ENCODE measurements around the gene PRAMEF15. TPM values are rescaled to one million over a fixed set of nuclear protein-coding genes. Genes with fewer than 3 reads are reported as not detected.
"Not testable (repeated sequence)": the region's sequence is repeated elsewhere in the genome, so short reads cannot be mapped to it uniquely, and the experiment has no call there.

Gene PRAMEF15
- total RNA-seq, 1 donor from 2014 or later: not detected

DNA sequence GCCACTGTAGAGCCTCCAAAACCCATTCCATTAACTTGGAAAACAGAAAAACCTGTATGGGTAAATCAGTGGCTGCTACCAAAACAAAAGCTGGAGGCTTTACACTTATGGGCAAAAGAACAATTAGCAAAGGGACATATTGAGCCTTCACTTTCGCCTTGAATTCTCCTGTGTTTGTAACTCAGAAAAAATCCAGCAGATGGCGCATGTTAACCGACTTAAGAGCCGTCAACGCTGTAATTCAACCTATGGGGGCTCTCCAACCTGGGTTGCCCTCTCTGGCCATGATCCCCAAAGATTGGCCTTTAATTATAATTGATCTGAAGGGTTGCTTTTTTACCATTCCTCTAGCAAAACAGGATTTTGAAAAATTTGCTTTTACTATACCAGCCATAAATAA, 41.4 kb downstream of the PRAMEF15 start:
- not testable (repeated sequence) for H3K27ac Mint-ChIP-seq; H3K4me3 Mint-ChIP-seq (ENCODE audit: low read depth); H3K36me3 Mint-ChIP-seq (ENCODE audit: insufficient read depth); H3K4me1 Mint-ChIP-seq (ENCODE audit: low read depth); H3K27me3 Mint-ChIP-seq; H3K9me3 Mint-ChIP-seq (ENCODE audit: low read depth)
- DNase-seq (ENCODE audit: low spot score, unreplicated experiment): peak; percentile 13
- peak; percentile 62 for TF ChIP-seq CTCF (IDR thresholded peaks at IDR 0.05; ENCODE audit: unreplicated experiment)

GRCh38 chr1:13362364-13362763, 47.0 kb downstream of the PRAMEF15 start:
- not testable (repeated sequence) for H3K4me3 Mint-ChIP-seq (ENCODE audit: low read depth); H3K36me3 Mint-ChIP-seq (ENCODE audit: insufficient read depth); H3K4me1 Mint-ChIP-seq (ENCODE audit: low read depth); H3K27me3 Mint-ChIP-seq; H3K27ac Mint-ChIP-seq; DNase-seq (ENCODE audit: low spot score, unreplicated experiment)
- H3K9me3 Mint-ChIP-seq (ENCODE audit: low read depth): peaks cover 11% of the 10 kb centered on the region

GRCh38 chr1:13364928-13365327, 49.5 kb downstream of the PRAMEF15 start:
- not testable (repeated sequence) for H3K36me3 Mint-ChIP-seq (ENCODE audit: insufficient read depth); H3K27me3 Mint-ChIP-seq; H3K27ac Mint-ChIP-seq; DNase-seq (ENCODE audit: low spot score, unreplicated experiment); H3K4me1 Mint-ChIP-seq (ENCODE audit: low read depth); H3K4me3 Mint-ChIP-seq (ENCODE audit: low read depth)
- peaks cover 22% of the 10 kb centered on the region for H3K9me3 Mint-ChIP-seq (ENCODE audit: low read depth)

DNA sequence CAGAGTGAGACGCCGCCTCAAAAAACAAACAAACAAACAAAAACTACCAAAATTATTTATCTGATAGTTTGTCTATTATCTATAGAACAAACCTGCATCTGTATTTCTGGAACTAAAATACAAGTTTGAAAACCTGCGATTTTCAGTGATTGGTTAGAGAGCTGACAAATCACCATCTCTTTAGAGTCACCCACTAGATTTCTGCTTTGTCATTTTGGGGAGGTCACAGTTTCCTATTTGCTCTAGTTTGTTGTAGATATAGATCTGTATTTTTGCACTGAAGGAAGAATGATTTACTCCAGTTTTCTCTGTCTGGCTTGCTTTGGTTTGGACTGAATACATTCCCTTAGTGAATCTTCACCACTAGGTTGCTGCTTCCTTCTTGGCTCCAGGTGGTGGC, 51.2 kb downstream of the PRAMEF15 start:
- not testable (repeated sequence) for H3K27me3 Mint-ChIP-seq; H3K27ac Mint-ChIP-seq; DNase-seq (ENCODE audit: low spot score, unreplicated experiment); H3K36me3 Mint-ChIP-seq (ENCODE audit: insufficient read depth); H3K4me1 Mint-ChIP-seq (ENCODE audit: low read depth); H3K4me3 Mint-ChIP-seq (ENCODE audit: low read depth)
- H3K9me3 Mint-ChIP-seq (ENCODE audit: low read depth): peaks cover 27% of the 10 kb centered on the region

DNA sequence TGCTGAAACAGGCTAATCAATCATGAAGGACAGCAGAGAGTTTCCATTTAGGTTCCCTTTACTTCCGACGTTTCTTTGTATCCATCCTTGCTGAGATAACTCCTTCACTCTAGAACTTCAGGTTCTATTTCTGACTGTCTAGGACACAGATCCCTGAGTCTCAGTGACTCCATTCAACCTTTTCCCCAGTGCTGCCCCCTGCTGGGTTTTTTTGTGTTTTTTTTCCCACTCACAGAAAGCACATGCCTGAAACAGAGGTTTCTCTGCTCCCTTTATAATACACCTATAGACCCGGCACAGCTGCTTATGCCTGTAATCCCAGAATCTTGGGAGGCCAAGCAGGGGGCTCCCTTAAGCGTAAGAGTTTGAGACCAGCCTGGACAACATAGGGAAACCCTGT, 53.2 kb downstream of the PRAMEF15 start:
- H3K9me3 Mint-ChIP-seq (ENCODE audit: low read depth): peaks cover 29% of the 10 kb centered on the region
- H3K36me3 Mint-ChIP-seq (ENCODE audit: insufficient read depth): not testable (repeated sequence)

More for the DNA sequence above, 53.2 kb downstream of the PRAMEF15 start:
- H3K27ac Mint-ChIP-seq; H3K4me3 Mint-ChIP-seq (ENCODE audit: low read depth); H3K4me1 Mint-ChIP-seq (ENCODE audit: low read depth); H3K27me3 Mint-ChIP-seq; DNase-seq (ENCODE audit: low spot score, unreplicated experiment): not testable (repeated sequence)

Other genes starting within 250 kb of the PRAMEF15 start
- gene PRAMEF25, start 244.8 kb upstream of the PRAMEF15 start, total RNA-seq: not detected in 2 replicates
- not detected in 2 replicates for gene HNRNPCL2, start 198.7 kb upstream of the PRAMEF15 start, total RNA-seq
- gene PRAMEF26, start 159.6 kb upstream of the PRAMEF15 start, total RNA-seq: not detected in 2 replicates
- not detected in 2 replicates for gene HNRNPCL4, start 149.9 kb upstream of the PRAMEF15 start, total RNA-seq
- not detected in 2 replicates for gene PRAMEF9, start 143.7 kb upstream of the PRAMEF15 start, total RNA-seq
- gene PRAMEF13, start 114.2 kb upstream of the PRAMEF15 start, total RNA-seq: not detected in 2 replicates
- not detected in 2 replicates for gene PRAMEF18, start 89.4 kb upstream of the PRAMEF15 start, total RNA-seq
- gene PRAMEF5, start 61.4 kb upstream of the PRAMEF15 start, total RNA-seq: not detected in 2 replicates
- gene PRAMEF8, start 30.4 kb upstream of the PRAMEF15 start, total RNA-seq: not detected in 2 replicates
- not detected in 2 replicates for gene PRAMEF33, start 12.0 kb upstream of the PRAMEF15 start, total RNA-seq
- not detected in 2 replicates for gene PRAMEF14, start 31.6 kb downstream of the PRAMEF15 start, total RNA-seq
- gene PRAMEF19, start 56.4 kb downstream of the PRAMEF15 start, total RNA-seq: not detected in 2 replicates
- not detected in 2 replicates for gene PRAMEF17, start 74.1 kb downstream of the PRAMEF15 start, total RNA-seq
- gene PRAMEF20, start 94.9 kb downstream of the PRAMEF15 start, total RNA-seq: not detected in 2 replicates
- not detected in 2 replicates for gene LRRC38, start 198.4 kb downstream of the PRAMEF15 start, total RNA-seq

Measured in progenitor cell of endocrine pancreas (in vitro differentiated cells).